Right cardiac atrium (tissue), 5 donors: Measurements from ENCODE around the gene EPS8. TPM values are rescaled to one million over a fixed set of nuclear protein-coding genes. Genes with fewer than 3 reads are reported as not detected.
A peak's percentile ranks its signal among the peaks of the same experiment; 100 is the strongest.

Experiments used
- ATAC-seq, 2 donors: fragments of 200-7000 bp; cut with Tn5 transposase; one replicate each; pipeline versions ENCODE4 v1.8.0 to v1.9.1; 2020; ENCODE audit warnings: moderate library complexity in 2 of 2, mild to moderate bottlenecking in 1 of 2
- DNase-seq, 3 donors: peaks; one replicate each; pipeline ENCODE4 v3.0.0-alpha.2; 2020
- H3K27ac ChIP-seq: one replicate; pipeline ENCODE4 v1.5.1; 2013; ENCODE audit warnings: mild to moderate bottlenecking, low read length, control low read depth, moderate library complexity
- H3K27me3 ChIP-seq: one replicate; pipeline ENCODE4 v1.6.1; 2013; ENCODE audit not compliant: control insufficient read depth, insufficient read depth
- H3K4me1 ChIP-seq: one replicate; pipeline ENCODE4 v1.6.1; 2013; ENCODE audit warnings: low read length; ENCODE audit not compliant: control insufficient read depth, insufficient read depth
- H3K4me3 ChIP-seq: one replicate; pipeline ENCODE4 v1.5.1; 2013; ENCODE audit warnings: low read length, control low read depth
- H3K9me3 ChIP-seq: one replicate; pipeline ENCODE4 v1.6.1; 2013; ENCODE audit warnings: low read length; ENCODE audit not compliant: control insufficient read depth
- WGBS: extraction: QIAGEN DNeasy Blood & Tissue Kit; methylation state at CpG from one replicate; pipeline ENCODE4 v1.1.7; 2013; 5-methylcytosine and 5-hydroxymethylcytosine counted together
- intact Hi-C, 4 donors: fragments of 100-400 bp; cut with DNase I; formaldehyde crosslinking; loops; one replicate each; pipeline versions ENCODE4 v1.11.0 to v1.14.0; 2022 to 2023
- polyA plus RNA-seq: library from polyadenylated mRNA; stranded (reverse); fragments of 200-250 nt; gene quantifications from one replicate; pipeline ENCODE4 v1.2.3, GENCODE V29; 2013
- total RNA-seq, 4 donors: library from RNA; stranded (reverse); fragmentation: NEBNext Ultra II Directional; extraction: Animal tissue kit (Norgen Biotek cat#: 25700); gene quantifications; one replicate each; pipeline ENCODE4 v1.2.1, GENCODE V29; 2021
- donor health status: healthy with polysubstance abuse.
- donor health status: DM: no; HTN: yes; CAD: no.
- donor health status: DM: no; HTN: no; CAD: no.
- donor health status: DM: no; HTN: yes; CAD: no; lungs with severe emphysema.
- donor health status: DM: yes; HTN: yes; CAD: no.

Gene EPS8
- total and polyA plus RNA-seq, 5 donors: 18.6 to 39.7 (median 29.8) TPM

DNA sequence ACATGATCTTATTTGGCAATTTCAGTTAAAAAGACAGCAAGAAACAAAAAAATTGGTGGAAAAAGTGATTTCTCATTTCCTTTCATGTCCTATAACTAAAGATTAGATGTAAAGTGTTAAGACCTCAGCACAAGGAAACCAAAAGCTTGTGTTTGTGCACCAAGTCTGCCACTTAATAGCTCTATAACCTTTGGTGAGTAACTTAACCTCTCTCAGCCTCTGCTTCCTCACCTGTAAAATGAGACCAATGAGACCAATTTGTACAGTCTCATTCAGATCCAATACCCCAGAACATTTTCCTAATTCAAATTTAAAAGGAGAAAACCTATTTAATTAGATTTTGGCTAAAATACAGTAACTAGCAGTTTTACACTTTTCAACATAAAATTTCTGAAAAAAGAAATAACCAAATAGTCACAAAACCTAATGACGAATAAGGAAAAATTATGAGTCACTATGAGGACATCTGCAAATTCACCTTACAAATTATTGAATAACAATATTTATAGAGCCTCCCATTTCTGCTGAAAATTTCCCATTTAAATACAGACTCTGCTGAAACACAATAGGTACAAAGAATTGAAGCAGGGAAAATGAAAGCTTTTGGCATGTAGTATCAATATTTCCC is 71.1 kb downstream of the EPS8 start:
- Histone ChIP-seq H3K9me3 (no peaks in the 10 kb centered on the region), H3K27me3 (no peaks in the 10 kb centered on the region), H3K4me3 (no peak overlapping the region), H3K27ac (no peak overlapping the region), H3K4me1 (peaks cover 9% of the 10 kb centered on the region)
- ATAC-seq: no peak
- 75% methylated on average over 1 of the region's 1 CpG for WGBS
- intact Hi-C loops: no loop called here
- DNase-seq: no peak

DNA sequence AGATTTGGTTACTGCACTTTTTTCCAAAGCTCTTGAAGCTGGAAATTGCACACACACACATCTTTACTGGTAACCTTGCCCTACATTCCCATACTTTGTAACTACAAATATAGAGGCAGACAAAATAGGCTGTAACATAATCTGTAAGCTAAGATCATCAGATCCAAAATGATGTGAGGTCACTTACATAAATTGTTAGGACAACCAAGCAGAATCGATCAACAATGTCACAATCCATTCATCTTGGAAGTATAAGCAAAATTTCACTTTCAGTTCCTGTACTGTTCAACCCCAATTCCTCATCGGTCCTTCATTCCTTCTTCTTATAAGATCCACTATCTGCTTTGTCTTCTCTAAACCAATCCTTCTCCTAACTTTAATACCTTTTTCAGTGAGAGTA is 72.6 kb downstream of the EPS8 start:
- H3K4me1 ChIP-seq: peaks cover 9% of the 10 kb centered on the region
- intact Hi-C loops: no loop called here
- H3K27ac ChIP-seq: no peak overlapping the region
- 90% methylated on average over 2 of the region's 2 CpGs for WGBS
- no peak overlapping the region for H3K4me3 ChIP-seq
- ATAC-seq: no peak
- no peaks in the 10 kb centered on the region for H3K9me3 ChIP-seq
- no peaks in the 10 kb centered on the region for H3K27me3 ChIP-seq
- DNase-seq: no peak

DNA sequence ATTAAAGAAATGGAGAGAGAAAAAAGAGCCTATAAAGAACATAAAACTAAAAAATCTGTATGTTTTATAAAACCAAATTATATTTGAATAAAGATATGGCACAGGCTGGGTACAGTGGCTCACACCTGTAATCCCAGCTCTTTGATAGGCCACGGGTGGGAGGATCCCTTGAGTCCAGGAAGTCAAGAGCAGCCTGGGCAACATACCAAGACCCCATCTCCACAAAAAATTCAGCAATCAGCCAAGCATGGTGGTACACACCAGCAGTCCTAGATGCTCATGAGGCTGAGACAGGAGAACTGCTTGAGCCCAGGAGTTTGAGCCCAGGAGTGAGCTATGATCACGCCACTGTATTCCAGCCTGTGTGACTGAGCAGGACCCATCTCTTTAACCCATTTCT is 74.9 kb downstream of the EPS8 start:
- 93% methylated on average over 2 of the region's 2 CpGs for WGBS
- ATAC-seq: no peak

DNA sequence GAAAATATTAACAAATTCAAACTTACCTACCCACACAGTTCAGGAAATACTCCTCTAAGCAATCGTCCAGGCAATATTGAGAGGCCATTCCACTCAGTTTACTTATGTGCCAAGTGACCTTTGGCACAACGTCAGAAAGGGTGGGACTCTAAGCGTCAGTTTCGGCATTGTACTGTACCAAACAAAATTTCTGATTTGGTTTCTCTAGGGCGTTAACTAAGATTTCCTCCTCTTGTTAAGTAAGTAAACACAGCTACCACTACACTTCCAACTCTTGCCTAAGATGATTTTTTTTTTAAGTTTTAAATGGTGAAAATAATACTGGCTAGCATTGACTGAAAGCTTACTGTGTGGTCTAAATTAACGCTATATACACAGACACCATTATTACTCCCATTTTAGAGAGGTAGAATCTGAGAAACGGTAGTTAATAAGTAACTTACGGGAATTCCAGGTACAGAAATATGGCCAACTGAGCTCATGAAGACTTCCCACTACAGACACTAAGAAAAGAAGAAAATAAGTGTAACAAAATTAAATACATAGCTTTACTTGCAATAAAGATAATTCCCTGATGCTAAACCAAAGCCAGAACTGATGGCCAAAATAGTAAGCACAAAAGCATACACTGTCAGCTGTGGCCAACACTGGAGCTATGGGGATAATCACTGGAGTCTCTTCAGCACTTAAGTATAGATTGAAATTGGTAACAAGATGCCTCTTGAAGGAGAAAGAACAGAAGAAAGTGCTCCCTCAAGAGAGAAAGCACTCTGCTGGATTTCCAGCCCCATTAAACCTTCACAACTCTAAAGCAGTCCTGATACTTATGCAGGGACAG is 76.1 kb downstream of the EPS8 start:
- Histone ChIP-seq H3K4me1 (peaks cover 9% of the 10 kb centered on the region), H3K27ac (peak overlapping the region; percentile 64), H3K9me3 (no peaks in the 10 kb centered on the region), H3K4me3 (no peak overlapping the region), H3K27me3 (no peaks in the 10 kb centered on the region)
- intact Hi-C loops: no loop called here
- DNase-seq (peak; percentile 49 to 77 (median 62)), ATAC-seq (peak; percentile 91 to 94)
- 57% methylated on average over 8 of the region's 8 CpGs for WGBS

More for the DNA sequence above, 74.9 kb downstream of the EPS8 start:
- H3K27ac ChIP-seq: no peak overlapping the region
- no peaks in the 10 kb centered on the region for H3K27me3 ChIP-seq
- DNase-seq: no peak
- H3K4me1 ChIP-seq: peaks cover 9% of the 10 kb centered on the region
- H3K9me3 ChIP-seq: no peaks in the 10 kb centered on the region
- no peak overlapping the region for H3K4me3 ChIP-seq
- intact Hi-C loops: no loop called here

DNA sequence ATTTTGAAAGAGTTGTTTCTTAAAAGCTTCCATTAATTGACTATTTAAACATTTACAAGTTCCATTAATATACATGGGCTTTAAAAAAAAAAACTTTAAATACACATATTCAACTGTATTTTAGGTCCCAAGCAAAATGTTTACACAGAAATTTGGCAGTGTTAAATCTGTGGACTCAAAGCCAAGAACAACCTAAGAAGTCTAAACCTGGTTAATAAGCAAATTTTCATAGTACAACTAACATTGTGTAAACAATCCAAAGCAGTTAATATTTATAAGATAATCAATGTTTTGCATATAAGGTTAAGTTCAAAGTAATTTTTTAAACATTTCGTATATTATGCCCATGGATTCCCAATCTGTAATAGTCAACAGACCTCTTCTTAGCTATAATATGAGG is 77.0 kb downstream of the EPS8 start:
- WGBS: 81% methylated on average over 1 of the region's 1 CpG
- H3K27ac ChIP-seq: no peak overlapping the region
- peaks cover 7% of the 10 kb centered on the region for H3K4me1 ChIP-seq
- no peak for DNase-seq
- ATAC-seq: no peak
- no peaks in the 10 kb centered on the region for H3K9me3 ChIP-seq
- H3K27me3 ChIP-seq: no peaks in the 10 kb centered on the region
- intact Hi-C loops: no loop called here
- H3K4me3 ChIP-seq: no peak overlapping the region

DNA sequence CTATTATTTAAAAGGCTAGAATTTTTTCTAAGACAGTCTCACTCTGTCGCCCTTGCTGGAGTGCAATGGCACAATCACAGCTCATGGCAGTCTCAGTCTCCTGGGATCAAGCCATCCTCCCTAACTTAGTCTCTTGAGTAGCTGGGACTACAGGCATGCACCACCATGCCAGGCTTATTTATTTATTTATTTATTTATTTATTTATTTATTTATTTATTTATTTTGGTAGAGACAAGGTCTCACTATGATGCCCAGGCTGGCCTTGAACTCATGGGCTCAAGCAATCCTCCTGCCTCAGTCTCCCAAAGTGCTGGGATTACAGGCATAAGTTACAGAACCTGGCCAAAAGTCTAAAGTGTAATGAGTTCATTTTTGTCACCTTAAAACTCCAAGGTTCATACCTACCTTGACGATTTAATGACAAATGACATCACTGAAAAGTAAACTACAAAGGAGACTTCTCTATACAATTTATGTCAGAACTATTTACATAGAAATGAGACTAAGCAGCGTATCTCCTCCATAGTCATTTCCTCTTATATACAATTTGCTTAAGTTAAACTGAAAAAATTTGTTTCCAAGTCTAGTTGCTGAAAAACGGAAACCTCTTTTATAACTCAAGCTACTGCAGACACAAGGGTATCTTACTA is 78.2 kb downstream of the EPS8 start:
- DNase-seq: no peak
- peaks cover 9% of the 10 kb centered on the region for H3K4me1 ChIP-seq
- H3K27ac ChIP-seq: no peak overlapping the region
- intact Hi-C loops: no loop called here
- H3K9me3 ChIP-seq: no peaks in the 10 kb centered on the region
- ATAC-seq: no peak
- H3K27me3 ChIP-seq: no peaks in the 10 kb centered on the region
- no peak overlapping the region for H3K4me3 ChIP-seq
- WGBS: 96% methylated on average over 4 of the region's 4 CpGs

DNA sequence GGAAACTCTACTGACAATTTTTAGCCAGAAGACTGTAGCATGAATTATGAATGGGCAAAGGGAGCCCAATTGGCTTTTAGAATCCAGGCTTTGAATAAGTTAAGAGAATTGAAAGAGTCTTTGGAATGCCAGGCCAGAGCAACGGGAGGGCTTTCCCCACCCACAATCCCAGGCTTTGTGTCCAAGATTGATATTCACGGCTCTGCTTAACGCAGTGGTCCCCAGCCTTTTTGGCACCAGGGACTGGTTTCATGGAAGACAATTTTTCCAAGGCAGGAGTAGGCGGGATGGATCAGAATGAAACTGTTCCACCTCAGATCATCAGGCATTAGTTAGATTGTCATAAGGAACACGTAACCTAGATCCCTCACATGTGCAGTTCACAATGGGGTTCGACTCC is 79.6 kb downstream of the EPS8 start:
- Histone ChIP-seq H3K4me3 (no peak overlapping the region), H3K27me3 (no peaks in the 10 kb centered on the region), H3K4me1 (peaks cover 7% of the 10 kb centered on the region), H3K27ac (no peak overlapping the region), H3K9me3 (no peaks in the 10 kb centered on the region)
- intact Hi-C loops: no loop called here
- no peak for ATAC-seq
- DNase-seq: no peak
- WGBS: 72% methylated on average over 6 of the region's 6 CpGs

DNA sequence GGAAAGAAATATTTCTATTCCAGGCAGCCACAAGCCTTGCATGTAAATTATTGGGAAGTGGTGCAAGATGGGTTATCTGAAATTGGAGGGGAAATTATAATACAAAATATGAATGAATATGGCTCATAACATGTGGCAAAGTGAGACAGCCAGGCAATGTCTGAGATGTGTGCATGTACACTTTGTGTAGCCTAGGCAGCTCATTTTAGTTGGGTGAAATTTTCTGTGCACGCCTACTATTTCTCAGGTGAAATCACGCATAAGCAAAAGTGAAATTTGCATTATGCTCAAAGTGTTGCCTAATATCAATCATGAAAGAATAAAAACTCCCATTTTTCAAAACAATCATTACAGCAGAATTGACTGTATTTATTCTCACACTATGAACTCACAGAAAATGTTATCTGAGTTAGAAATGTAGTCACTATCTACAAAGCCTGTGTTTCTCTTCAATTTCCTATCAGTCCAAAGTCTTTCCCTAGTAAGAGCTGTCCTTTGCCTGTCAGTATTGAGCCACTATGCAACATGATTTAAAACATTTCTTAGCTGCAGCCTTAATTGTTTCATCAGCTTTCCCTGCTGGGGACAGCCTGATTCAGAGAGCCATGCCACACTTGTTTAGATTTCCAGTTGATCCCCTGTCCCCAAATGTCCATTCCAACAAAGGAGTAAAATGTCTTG is 80.7 kb downstream of the EPS8 start:
- intact Hi-C loops: no loop called here
- Histone ChIP-seq H3K27me3 (no peaks in the 10 kb centered on the region), H3K27ac (no peak overlapping the region), H3K9me3 (no peaks in the 10 kb centered on the region), H3K4me3 (no peak overlapping the region), H3K4me1 (peaks cover 5% of the 10 kb centered on the region)
- 97% methylated on average over 2 of the region's 2 CpGs for WGBS
- no peak for ATAC-seq
- DNase-seq: no peak

DNA sequence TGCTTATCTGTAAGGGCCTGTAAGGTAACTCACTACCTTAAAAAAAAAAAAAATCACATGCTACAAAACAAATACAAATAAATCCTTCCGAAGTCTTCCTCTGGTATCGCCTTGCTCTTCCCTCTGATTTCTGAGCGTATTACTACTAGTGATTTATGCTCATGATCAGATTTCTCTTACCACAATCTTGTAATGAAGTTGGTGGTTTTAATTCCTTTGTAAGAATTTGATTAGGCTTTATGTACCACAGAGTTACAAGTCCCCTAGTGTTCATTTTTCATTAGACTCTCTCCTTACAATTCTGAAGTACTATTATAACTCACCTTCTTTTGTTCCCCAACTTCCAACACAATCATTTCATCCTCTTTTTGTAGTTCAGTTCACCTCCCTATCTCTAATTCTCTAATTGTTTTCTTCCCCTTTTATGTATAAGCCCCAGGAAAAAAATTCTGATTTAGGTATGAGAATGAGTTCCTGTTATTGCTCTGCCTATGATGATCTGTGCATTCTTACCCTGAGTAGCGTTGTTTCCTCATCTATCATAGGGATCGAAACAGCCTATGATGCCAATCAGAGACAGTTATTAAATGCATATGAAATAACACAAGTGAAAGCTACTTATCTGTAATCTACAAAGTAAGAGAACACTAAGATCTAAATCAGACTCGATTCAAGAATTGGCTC is 81.5 kb downstream of the EPS8 start:
- WGBS: 88% methylated on average over 6 of the region's 6 CpGs
- no peak for DNase-seq

DNA sequence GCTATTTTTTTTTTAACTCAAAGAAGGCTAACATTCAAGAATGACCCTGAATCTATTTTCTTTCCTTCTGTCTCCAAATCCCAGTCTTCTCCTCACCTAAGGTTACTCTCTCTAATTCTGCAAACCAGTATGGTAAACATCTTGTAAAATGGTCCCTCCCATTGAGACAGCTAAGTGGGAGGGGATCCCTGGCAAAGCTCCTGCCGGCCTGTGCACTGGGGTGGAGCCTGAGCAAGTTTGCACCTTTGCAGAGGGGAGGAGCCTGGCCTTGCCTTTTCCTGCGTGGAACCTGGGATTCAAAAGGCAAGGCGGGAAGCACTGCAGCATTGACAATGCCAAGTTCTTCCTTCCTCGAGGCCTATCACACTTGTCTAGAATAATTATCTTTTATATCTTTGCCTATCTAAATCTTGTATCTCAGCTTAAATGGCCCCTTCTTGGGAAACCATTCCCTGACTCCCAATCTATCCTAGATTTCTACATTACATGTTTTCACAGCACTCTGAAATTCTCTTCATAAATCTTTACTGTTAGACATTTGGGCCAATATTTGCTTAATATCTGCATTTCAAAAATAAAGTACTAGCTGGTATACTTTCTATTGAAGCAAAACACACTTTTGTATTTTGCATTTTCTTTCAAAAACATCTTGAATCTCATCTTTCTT is 83.0 kb downstream of the EPS8 start:
- WGBS: 78% methylated on average over 4 of the region's 4 CpGs
- no peak overlapping the region for H3K4me3 ChIP-seq
- H3K27me3 ChIP-seq: no peaks in the 10 kb centered on the region
- intact Hi-C loops: no loop called here
- ATAC-seq: peak; percentile 24 to 47
- DNase-seq: peak in 1 of 3 donors; percentile 21
- peaks cover 2% of the 10 kb centered on the region for H3K4me1 ChIP-seq
- H3K27ac ChIP-seq: no peak overlapping the region
- no peaks in the 10 kb centered on the region for H3K9me3 ChIP-seq

More for the DNA sequence above, 81.5 kb downstream of the EPS8 start:
- no peak for ATAC-seq
- peaks cover 2% of the 10 kb centered on the region for H3K4me1 ChIP-seq
- H3K4me3 ChIP-seq: no peak overlapping the region
- intact Hi-C loops: no loop called here
- no peaks in the 10 kb centered on the region for H3K9me3 ChIP-seq
- H3K27me3 ChIP-seq: no peaks in the 10 kb centered on the region
- no peak overlapping the region for H3K27ac ChIP-seq
